PC-9 (cell line): Measurements from ENCODE around the gene CLASP1.

Experiments
- CTCF ChIP-seq: fragments of 200-600 bp; sonication (generic); conservative IDR thresholded peaks from 2 replicates; pipeline ENCODE4 v1.6.1; 2017; ENCODE audit warnings: mixed run types, antibody characterized with exemption, mild to moderate bottlenecking, moderate library complexity
- EZH2 ChIP-seq: fragments of 200-600 bp; sonication (generic); IDR thresholded peaks from 2 replicates; pipeline ENCODE4 v1.8.0; 2017; ENCODE audit warnings: antibody characterized with exemption, low read depth

DNA sequence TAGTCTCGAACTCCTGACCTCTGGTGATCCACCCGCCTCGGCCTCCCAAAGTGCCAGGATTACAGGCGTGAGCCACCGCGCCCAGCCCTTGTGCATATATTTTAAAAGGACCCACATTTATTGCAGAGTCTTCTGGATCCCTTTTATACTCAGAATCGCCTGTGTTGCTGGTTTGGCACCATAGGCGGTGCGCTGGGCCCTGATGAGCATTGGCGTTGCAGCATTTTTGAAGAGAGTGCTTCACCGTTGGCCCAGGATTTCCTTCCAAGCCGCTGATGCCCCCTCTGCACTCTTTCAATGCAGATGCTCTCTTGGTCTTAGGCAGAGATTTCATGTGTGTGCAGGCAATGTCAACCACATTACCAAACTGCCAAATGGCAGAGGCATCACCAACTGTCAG lies 350.8 kb downstream of the CLASP1 start:
- TF ChIP-seq CTCF: no peak
- no peak for TF ChIP-seq EZH2
